ENCODE results near the gene RARRES2.
"Not testable (repeated sequence)": the region's sequence is repeated elsewhere in the genome, so short reads cannot be mapped to it uniquely, and the experiment has no call there.

Gene RARRES2

GRCh38 chr7:150297978-150298377, 43.5 kb downstream of the RARRES2 start:
- in situ Hi-C loops (cut with MboI; ENCODE audit: low sequenced_read_pairs) = not testable (repeated sequence)

- in situ Hi-C loops (cut with MboI; ENCODE audit: low sequenced_read_pairs) = not testable (repeated sequence)
Measured at GRCh38 chr7:150296802-150297201, 44.6 kb downstream of the RARRES2 start.

GRCh38 chr7:150295614-150296013, 45.8 kb downstream of the RARRES2 start:
- in situ Hi-C loops (cut with MboI; ENCODE audit: low sequenced_read_pairs) = not testable (repeated sequence)

DNA sequence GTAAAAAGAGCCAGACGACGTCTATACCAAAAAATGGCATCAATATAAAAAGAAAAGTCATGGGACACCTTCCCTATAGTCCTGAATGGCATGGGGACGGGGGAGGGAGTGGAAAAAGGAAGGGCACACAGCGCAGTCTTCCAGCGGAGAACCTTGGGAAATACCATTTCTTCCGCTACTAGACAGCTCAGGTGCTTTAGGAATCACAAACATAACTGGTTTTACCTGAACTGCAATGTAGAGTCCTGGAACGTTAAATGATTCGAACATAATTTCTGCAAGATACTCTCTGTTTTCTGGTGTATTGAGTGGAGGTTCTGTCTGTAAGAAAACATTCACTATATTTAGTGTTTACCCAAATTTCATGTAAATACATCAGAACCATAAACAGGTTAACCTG, 46.4 kb downstream of the RARRES2 start:
- in situ Hi-C loops (cut with MboI; ENCODE audit: low sequenced_read_pairs) = not testable (repeated sequence)

- in situ Hi-C loops (cut with MboI; ENCODE audit: low sequenced_read_pairs) = not testable (repeated sequence)
Measured at GRCh38 chr7:150290317-150290716, 51.1 kb downstream of the RARRES2 start.

DNA sequence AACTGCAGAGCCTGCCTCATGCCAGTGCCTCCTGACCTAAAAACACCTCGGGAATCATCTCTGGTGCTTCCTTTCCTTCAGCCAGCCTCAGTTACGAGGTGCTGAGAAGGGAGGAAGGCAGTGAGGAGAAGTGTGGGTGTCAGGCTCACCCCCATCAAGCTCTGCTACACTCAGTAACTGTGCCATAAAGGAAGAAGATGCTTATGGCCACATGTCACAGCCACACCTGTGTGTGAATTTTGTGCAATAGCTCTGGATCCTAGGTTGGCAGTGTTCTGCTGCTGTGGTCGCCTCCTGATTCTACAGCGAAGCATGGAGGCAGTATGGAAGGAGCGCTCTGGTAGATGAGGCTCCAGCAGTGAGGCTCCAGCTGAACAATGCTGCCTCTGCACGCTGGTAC, 52.6 kb downstream of the RARRES2 start:
- in situ Hi-C loops (cut with MboI; ENCODE audit: low sequenced_read_pairs) = not testable (repeated sequence)

All from HL-60/S4 (cell line).